HG03520 (cell line): ENCODE data around the gene TEX10.
"Not testable (repeated sequence)": the region's sequence is repeated elsewhere in the genome, so short reads cannot be mapped to it uniquely, and the experiment has no call there.

Source experiments
- ATAC-seq: cut with Tn5 transposase; IDR thresholded peaks from one replicate; pipeline ENCODE4 v1.9.1; 2021; ENCODE audit warnings: mild to moderate bottlenecking, moderate library complexity; ENCODE audit not compliant: unreplicated experiment

The TEX10 gene

GRCh38 chr9:100351508-100351907 is 1.2 kb downstream of the TEX10 start:
- no peak for ATAC-seq

DNA sequence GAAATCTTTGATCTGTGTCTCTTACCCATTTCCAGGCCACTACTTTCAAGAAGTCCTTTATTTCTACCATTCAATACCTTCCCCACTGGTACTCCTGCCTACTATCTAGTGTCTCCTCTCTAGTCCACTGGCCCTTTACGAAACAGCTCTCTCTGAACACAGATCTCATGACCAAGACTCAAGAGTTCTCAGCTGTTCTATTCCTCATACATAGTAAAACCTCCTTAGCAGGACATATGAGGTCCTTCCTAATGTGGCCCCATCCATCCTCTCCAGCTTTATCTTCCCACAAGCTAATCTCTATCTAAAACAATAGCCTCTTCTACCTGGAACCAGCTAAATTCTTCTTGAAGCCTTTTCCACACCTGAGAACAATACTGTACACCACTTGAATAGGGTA is 2.6 kb downstream of the TEX10 start:
- no peak for ATAC-seq

DNA sequence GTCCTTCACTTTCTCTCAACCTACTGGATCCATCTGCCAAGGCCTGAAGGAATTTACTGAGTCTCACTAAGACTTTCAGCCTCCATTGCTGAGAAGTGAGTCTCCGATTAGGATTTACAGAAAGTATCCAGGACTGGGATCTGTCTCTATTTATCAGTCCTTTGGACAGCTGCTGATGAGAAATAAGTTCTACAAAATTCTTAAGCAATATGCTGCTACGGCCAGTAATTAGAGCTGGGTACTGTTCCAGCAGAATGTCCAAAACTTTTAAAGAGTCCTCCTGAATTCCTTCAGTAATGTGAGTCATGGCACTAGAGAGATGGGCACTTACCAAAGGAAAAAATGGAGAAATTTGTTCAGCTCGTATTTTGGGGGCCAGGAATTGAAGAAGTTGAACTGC is 5.9 kb downstream of the TEX10 start:
- ATAC-seq = no peak

- no peak for ATAC-seq
Observed at GRCh38 chr9:100341889-100342288, 10.9 kb downstream of the TEX10 start.

- no peak for ATAC-seq
Observed at GRCh38 chr9:100340224-100340623, 12.5 kb downstream of the TEX10 start.

- ATAC-seq = not testable (repeated sequence)
Observed at GRCh38 chr9:100338736-100339135, 14.0 kb downstream of the TEX10 start.

DNA sequence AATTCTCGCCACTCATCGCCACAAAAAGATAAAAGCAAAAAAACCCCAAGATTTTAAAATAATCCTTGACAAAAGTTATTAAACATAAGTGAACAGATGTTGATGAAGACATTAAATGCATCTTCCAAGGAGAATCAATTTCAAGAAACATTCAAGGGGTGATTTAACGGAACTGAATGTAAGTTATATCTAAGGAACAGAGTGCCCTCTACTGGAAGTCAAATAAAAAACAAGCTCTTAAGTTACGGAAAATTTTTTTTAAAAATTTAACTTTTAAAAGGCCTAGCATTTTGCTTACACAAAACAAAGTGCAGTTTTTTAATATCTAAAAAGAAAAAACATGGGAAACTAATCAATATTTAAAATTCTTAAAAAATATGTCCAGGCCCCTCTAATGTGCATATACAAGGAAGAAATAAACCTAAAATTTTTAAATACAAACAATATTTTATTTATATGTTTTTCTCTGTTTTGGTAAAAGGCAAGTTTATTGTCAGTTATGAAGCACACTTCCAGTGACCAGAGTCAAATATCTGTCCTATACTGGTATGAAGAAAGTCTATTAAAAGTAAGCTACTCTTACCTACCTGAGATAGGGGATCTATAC is 28.0 kb downstream of the TEX10 start:
- no peak for ATAC-seq

- ATAC-seq = no peak
Observed at GRCh38 chr9:100322954-100323536, 29.7 kb downstream of the TEX10 start.

DNA sequence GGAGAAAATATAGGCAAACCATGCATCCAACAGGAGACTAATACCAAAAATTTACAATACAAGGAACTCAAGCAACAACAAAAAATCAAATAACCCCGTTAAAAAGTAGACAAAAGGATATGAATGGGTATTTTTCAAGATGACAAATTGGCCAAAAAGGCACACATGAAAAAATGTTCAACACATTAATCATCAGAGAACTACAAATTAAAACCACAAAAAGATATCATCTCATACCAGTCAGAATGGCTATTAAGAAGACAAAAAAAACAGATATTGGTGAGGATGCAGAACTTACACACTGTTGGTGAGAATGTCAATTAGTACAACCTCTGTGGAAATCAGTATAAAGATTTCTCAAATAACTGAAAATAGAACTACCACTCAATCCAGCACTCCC is 35.0 kb downstream of the TEX10 start:
- no peak for ATAC-seq

DNA sequence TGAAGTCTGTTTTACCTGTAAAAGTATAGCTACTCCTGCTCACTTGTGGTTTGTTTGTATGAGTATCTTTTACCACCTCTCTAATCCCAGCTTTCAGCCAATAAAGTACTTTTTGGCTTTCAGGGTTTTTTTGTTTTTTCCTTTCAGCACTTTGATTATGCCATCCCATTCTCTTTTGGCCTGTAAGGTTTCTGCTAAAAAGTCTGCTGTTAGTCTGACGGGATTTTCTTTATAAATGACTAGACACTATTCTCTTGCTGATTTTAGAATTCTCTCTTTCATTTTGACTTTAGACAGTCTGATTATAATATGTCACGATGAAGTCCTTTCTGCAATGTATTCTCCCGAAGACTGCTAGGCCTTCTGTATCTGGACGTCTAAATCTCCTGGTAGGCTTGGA is 37.2 kb downstream of the TEX10 start:
- no peak for ATAC-seq

- ATAC-seq = no peak
Observed at GRCh38 chr9:100309992-100310391, 42.8 kb downstream of the TEX10 start.

DNA sequence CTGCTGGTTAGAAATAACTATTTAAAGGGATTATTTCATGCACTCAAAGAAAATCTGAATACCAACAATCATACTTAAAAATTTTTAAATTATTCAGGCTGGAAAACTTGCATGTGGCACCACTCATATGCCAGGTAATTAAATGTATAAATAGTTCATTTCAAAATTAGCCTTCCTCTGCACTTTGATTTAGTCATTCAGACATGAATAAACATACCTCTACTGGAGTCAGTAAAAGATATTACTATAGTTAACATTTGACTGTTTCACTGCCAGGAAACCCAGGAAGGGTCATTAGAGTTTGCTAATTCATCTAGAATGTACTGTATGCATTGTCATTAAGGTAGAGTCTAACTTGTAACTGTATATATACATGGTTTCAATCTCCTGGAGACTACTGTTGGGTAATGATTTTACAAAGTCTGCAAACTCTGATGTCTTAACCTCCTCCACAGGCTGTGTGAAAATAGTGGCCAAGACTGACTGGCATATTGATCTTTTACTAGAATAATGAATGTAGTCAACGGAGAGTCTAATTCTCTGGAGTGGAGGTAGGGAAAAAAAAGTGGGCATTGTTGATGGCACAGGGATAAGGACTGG is 43.7 kb downstream of the TEX10 start:
- no peak for ATAC-seq

DNA sequence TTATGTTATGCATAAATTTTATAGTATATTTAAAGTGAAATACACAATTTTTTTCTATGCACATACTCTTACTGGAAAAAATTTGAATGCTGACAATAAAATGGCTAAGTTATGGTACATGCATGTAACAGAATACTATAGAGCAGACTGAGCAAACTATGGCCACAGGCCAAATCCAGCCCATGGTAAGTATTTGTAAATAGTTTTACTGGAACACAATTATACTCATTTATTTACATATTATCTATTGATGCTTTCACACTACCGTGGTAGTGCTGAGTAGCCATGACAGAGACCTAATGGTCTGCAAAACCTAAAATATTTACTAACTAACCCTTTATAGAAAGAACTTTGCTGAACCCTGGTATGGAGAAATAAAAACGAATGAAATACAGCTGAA is 45.7 kb downstream of the TEX10 start:
- ATAC-seq = no peak

GRCh38 chr9:100306283-100306682 is 46.5 kb downstream of the TEX10 start:
- no peak for ATAC-seq

GRCh38 chr9:100303747-100304146 is 49.0 kb downstream of the TEX10 start:
- no peak for ATAC-seq

- no peak for ATAC-seq
Observed at GRCh38 chr9:100298378-100298777, 54.4 kb downstream of the TEX10 start.

DNA sequence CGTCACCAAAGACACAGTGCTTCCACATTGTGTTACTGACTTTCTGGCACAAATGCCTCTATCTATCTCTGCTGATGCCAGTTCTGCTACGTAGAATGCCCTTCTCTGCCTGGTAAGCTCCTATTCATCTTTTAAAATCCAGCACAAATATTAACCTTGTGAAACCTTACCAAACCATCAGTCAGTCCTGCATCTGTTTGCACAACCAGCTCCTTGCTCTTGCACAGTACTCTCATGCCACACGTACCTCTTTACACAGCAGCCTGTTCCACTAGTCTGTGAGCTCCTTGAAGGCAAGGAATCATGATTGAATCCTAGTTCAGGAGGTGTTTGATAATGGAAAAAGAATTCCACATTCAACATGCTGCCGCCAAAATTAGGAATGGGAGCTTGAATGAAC is 56.3 kb downstream of the TEX10 start:
- ATAC-seq = no peak

GRCh38 chr9:100295240-100295639 is 57.5 kb downstream of the TEX10 start:
- ATAC-seq = no peak

DNA sequence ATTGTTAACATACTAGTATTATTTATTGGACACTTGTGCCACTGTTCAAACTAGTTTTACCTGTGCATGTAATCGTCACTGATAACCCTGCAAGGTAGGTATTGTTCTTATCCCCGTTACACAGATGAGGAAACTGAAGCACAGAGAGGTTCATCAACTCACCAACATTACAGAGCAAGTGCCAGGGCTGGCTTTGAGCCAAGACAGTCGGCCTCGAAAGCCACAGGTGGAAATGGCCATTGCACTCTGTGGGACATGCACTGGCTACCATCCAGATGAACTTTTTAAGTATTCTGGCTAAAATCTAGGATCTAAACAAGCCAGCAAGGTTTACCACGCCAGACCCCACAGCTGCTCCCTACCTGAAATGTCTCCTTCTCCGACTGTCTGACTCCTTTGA is 57.9 kb downstream of the TEX10 start:
- ATAC-seq = no peak

DNA sequence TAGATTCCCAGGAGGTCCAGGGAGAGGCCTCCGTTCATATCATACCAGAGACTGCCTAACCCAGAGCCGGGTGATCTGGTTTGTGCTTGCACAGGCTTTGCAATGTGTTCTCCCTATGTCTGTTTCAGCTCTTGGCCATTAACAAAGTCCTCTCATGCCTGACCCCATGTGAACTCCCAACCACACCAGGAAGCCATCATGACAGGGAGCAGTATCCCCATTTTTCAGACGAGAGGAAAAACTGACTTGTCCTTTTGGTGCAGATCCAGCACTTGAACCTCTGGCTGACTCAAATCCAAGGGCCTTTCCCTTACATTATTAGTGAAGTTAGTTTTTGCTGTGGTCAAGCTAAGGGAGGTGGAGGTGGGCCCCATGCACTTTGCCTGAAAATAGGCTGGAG is 58.4 kb downstream of the TEX10 start:
- no peak for ATAC-seq

GRCh38 chr9:100292414-100292813 is 60.3 kb downstream of the TEX10 start:
- ATAC-seq = no peak

DNA sequence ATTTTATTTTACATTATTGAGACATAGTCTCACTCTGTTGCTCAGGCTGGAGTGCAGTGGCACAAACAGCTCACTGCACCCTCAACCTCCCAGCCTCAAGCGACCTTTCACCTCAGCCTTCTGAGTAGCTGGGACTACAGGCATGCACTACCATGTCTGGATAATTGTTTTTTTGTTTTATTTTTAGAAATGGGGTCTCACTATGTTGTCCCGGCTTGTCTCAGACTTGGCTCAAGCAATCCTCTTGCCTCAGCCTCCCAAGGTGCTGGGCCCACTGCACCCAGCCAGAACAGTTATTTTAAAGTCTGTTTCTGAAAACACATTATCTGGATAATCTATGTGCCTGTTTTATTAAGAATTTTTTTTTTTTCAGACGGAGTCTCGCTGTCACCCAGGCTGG is 62.0 kb downstream of the TEX10 start:
- ATAC-seq = no peak

- ATAC-seq = no peak
Observed at GRCh38 chr9:100287186-100287585, 65.6 kb downstream of the TEX10 start.
